Activated CD4-positive, alpha-beta T cell treated with anti-CD3 and anti-CD28 coated beads, Interleukin-2, amount 50 U/mL, for 48 hours (primary cell): ENCODE measurements around the gene CHD1.

Experiments
- DNase-seq, 2 experiments: peaks; one replicate each; pipeline ENCODE4 v3.0.0-alpha.2; 2020

Gene CHD1

GRCh38 chr5:98935206-98935605, 6.4 kb upstream of the CHD1 start:
- DNase-seq, result no peak

GRCh38 chr5:98934546-98934945, 5.7 kb upstream of the CHD1 start:
- no peak for DNase-seq

DNA sequence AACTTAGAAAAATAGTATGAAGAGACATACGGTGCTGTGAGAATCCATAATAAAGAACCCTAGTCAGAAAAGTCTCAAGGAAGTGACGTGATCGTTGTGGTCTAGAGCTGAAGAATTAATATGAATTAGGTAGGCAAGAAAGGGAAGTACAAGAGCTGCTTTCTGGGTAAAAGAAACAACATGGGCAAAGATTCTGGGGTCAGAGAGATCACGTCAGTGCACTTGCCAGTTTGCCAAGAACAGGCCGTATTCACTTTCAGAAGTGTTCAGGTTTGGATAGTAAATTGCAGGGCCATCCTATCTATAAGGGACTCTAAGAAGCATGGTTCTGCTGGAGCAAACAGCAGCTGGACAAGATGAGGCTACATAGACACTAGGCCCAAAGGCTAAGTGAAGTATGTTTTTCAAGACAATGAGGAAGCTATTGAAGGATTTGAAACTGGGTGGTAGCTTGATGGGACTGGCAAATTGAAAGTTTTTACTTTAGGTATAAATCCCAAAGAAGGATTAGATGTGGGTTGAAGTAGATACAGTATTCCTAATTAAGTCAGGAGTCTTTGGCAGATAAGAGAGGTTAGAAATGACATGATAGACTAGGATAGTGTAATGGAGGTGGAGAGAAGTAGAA, 4.8 kb upstream of the CHD1 start:
- peak in 1 of 2 experiments; percentile 31 for DNase-seq

- DNase-seq, result no peak
These were observed 2.4 kb upstream of the CHD1 start for GRCh38 chr5:98930972-98931762.

DNA sequence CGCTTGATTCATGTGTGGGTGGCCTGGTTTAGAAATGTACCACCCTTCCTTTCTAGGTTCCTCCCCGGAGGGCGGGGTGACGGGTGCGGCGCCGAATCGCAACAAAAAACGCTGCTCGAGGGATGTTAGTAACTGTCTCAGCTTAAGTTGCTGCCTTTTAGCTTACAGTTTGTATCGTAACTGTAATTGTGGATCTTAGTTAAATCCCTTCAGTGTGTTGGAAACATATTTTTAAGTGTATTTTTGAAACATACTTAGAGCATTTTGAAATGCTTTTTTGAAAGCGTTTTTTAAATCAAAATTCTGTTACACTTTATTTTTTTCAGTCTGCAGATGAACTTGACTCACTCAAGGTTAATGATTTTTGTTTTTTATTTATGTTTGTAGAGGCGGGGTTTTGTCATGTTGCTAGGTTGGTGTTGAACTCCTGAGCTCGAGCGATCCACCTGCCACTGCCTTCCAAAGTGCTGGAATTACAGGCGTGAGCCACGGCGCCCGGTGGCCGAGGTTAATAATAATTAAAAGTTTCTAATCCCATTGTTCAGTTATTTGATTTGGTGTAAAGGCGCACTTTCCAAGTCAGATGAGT, 997 bp upstream of the CHD1 start:
- DNase-seq, result no peak

DNA sequence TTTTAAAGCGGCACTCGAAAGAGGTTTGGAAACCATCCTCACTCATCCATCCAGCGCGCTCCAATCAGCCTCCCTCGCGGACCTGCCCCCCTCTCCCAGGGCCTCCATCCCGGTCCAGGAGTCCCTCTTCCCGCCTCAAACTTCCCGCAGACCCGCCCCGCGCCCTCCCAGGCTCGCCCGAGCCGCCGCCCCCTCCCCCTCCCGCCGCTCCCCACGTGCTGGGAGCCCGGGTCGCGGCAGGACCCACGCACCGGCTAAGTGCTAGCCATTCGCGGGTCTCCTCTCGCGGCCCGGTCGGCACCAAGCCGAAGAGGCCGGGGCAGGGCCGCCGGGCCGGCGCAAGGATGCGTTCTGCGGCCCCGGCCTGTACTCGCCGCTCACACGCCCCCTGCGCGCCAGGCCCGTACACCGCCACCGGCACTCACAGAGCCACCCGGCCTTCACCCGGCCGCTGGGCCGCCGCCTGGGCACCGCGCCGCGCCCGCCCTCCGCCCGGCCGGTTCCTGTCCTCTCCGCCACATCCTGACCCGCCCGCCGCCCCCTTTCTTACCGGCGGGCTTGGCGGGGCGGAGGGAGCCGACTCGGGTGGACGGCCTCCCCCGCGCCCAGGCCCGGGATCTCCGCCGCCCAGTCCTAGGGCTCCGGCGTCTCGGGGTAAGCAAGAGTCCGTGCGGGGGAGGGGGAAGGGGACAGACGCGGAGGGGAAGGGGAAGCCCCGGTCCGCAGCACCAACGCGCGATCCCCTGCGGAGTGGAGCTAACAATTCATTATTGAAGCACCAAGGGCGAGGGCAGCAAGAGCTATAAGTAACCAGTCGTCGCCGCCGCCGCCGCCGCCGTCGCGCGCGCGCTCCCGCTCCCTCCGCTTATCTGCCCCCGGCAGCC, 576 bp downstream of the CHD1 start:
- DNase-seq, result peak; percentile 50 to 62

DNA sequence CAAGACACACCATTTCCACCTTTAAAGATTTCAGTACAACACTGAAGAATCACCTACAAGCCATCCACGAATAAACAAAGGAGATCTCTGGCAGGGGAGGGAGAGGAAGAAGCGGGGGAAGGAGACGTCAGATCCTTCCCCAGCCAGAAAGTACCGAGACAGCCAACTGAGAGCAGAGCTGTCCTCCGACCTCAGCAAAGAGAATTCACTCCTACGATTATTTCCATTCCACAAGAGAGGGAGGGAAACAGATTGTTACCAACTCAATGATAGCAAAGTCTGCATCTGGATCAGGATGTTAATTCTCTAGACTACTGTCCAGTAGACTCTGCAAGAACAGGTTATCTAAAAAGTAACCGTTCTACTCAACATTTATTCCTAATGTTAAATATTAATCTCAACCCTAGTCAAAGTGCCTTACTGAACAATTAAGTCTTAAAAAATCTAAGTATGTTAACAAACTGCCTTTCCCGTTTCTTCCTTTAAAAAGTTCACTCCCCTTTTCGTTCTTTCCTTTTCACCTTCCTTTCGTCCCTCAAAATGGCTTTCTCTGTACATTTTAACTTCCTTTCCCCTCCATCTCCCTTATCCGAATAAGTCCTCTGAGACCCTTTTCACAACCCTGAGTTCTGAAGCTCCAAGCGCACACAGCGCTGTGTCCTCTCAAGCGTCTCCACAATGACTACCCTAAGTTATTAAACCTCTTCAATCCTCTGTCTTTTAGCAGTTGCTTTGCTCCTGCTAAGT, 1.4 kb downstream of the CHD1 start:
- DNase-seq, result peak; percentile 49 to 62

DNA sequence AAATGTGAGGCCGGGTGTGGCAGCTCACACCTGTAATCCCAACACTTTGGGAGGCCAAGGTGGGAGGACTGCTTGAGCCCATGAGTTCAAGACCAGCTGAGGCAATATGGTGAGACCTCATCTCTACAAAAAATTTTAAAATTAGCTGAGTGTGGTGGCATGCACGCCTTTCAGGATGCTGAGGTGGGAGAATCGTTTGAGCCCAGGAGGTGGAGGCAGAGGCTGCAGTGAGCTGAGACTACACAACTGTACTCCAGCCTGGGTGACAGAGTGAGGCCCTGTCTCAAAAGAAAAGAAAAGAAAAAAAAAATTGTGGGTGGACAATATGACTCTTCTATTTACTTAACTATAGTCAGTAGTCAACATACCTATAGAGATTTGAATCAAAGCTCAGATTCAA, 4.8 kb downstream of the CHD1 start:
- no peak for DNase-seq

- no peak for DNase-seq
These were observed 6.8 kb downstream of the CHD1 start for GRCh38 chr5:98921947-98922505.

- DNase-seq, result no peak
These were observed 11.4 kb downstream of the CHD1 start for GRCh38 chr5:98917433-98917832.

DNA sequence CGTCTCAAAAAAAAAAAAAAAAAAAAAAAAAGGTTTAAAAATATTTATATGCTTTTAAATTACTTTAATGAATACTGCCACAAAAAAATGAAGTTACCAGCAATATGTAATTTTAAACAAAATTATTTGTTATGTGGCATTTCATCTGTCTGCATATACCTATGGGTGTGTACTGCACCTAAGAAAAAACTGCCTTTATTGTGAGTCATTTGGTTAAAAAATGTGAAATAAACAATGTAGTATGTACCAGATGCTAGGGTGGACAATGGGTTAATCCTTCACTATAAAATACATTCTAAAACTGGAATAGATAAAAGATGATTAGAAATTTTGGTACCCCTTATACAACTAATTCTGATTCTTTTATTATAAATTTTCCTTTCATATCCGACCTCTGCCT, 12.3 kb downstream of the CHD1 start:
- DNase-seq, result no peak

GRCh38 chr5:98913911-98914310, 14.9 kb downstream of the CHD1 start:
- no peak for DNase-seq

DNA sequence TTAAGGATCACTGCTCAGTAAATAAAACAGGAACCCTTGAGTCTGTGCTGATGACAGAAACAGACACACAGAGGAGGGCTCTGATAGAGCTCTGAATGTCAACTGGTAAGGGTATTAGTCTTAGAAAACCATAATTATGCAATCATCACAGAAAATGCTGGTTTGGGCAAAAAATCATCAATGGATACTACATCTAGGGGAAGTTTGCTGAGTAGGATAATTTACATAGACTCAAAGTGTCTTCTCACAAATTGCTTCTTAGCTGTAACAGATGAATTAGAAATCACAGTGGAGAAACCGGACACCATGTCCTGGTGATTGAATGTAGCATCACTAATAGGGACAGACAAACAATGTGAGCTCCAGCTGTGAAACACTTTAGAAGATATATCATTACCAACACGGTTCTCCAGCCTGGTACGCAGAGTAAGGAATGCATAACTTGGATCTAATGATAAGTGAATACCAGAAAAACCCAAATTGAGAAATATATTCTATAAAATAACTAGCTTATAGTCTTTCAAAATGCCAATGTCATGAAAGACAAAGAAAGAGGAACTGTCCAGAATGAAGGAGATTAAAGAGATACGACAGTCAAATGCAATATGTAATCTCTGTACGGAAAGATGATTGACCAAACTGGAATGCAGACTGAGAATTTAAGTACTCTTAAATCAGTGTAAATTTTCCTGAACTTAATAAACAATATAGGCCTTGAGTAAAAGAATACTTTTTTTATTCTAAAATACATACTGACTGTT, 17.3 kb downstream of the CHD1 start:
- DNase-seq, result no peak

GRCh38 chr5:98909363-98909762, 19.4 kb downstream of the CHD1 start:
- no peak for DNase-seq

GRCh38 chr5:98907951-98908350, 20.9 kb downstream of the CHD1 start:
- DNase-seq, result no peak

DNA sequence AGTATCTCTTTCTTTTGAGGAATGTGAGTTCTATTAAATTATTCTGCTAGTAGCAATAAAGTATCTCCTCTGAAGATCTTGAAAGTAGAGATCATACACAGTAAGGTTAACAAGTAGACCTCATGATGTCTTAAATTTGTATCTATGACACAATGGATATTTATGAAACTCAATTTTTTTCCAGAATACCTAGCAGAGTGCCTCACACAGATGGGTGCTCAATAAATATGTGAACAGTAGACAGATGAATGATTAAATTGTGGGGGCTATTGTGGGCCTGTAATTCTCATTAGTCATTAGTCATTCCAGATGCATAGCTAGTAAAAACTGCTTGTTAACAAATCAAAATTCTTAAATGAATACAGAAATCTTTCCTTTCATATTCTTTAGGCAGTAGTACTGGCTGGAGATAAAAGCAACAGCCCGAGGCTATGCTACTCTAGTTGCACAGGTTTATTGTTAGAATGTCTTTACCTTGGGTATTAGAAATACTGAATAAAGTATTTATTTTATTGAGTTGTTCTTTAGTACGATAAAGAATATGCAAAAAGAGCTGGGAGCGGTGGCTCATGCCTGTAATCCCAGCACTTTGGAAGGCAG, 22.0 kb downstream of the CHD1 start:
- DNase-seq, result no peak

DNA sequence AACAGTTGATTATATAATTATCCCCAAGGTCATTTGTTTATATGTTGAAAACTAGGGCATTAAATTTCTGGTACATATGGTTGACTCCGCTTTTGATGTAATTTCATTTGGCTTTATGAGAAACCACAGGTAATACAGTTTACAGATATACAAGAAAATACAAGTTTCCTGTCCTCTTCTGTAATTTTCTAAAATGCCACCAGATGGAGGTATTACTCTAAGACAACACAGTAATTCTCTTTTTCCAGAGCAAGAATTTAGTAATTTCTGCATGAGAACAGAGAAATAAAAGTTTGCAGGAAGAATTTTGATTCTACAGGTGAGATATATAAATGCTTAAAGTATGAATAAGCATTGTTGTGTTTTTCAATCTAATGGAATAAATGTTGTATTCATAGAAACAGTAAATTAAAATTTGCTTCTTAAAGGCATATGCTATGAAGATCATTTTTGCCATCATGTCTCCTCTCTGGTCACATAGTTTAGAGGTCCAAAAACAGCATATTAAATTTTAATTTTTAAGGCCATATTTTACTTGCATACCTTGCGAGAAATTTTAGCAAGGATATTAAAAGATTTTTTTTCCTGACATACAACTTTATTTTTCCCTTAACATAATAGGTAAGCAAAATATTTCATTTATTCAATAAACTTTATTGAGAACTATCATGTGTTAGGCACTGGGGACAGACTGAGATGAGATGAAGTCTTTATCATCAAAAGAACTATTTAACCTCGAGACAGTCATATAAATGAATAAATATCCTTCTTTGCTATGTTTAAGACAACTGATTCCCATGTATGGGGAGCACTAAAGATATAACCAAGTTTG, 22.7 kb downstream of the CHD1 start:
- no peak for DNase-seq

DNA sequence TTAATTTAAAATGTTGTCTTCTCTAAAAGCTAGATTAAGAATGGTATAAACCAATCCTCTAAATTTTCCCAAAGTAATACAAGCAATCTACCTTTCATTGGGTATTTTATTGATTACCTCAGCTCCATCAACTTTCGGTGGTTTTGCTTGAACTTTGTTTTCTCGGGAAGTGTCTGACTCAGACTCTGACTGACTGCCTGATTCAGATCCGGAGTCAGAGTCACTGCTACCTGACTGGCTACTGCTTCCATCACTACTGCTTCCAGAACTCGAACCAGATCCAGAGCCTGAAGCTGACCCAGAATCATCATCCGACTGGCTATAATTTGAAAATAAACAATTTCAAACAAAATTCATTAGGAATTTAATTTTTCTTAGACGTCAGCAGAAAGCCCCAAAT, 24.0 kb downstream of the CHD1 start:
- DNase-seq, result peak in 1 of 2 experiments; percentile 35

GRCh38 chr5:98902733-98903132, 26.1 kb downstream of the CHD1 start:
- DNase-seq, result no peak

GRCh38 chr5:98899456-98899855, 29.4 kb downstream of the CHD1 start:
- DNase-seq, result no peak
